Effector CD8-positive, alpha-beta T cell (primary cell): ENCODE results near the gene SOAT2.

Source experiments
- DNase-seq: peaks from one replicate; lab custom pipeline; 2025; lab: John Stamatoyannopoulos, UW
- total RNA-seq, 4 experiments: gene quantifications; one replicate each; lab custom pipeline; 2026; lab: John Stamatoyannopoulos, UW

SOAT2 gene
- 0 to 1.2 (median 0.29) reads per million in 4 experiments for total RNA-seq

GRCh38 chr12:53102883-53103807 is at the start of gene SOAT2:
TSS of gene SOAT2 (plus strand) at chr12:53103486. CDS start at chr12:53103578, 92 bp downstream.
- DNase-seq: no peak

GRCh38 chr12:53054112-53054878 is 49.0 kb upstream of the SOAT2 start:
- DNase-seq: peak; percentile 92

GRCh38 chr12:53055471-53056266 is 47.6 kb upstream of the SOAT2 start:
- no peak for DNase-seq

GRCh38 chr12:53056296-53056695 is 47.0 kb upstream of the SOAT2 start:
- DNase-seq: no peak

- DNase-seq: no peak
Measured at GRCh38 chr12:53056901-53057300, 46.4 kb upstream of the SOAT2 start.

GRCh38 chr12:53057816-53058500 is 45.3 kb upstream of the SOAT2 start:
- DNase-seq: no peak

GRCh38 chr12:53058674-53059433 is 44.4 kb upstream of the SOAT2 start:
- DNase-seq: no peak

GRCh38 chr12:53059434-53060063 is 43.7 kb upstream of the SOAT2 start:
- no peak for DNase-seq

- no peak for DNase-seq
Measured at GRCh38 chr12:53060064-53060720, 43.1 kb upstream of the SOAT2 start.

GRCh38 chr12:53060721-53061276 is 42.5 kb upstream of the SOAT2 start:
- no peak for DNase-seq

GRCh38 chr12:53061404-53062010 is 41.8 kb upstream of the SOAT2 start:
- DNase-seq: no peak

GRCh38 chr12:53062011-53062961 is 41.0 kb upstream of the SOAT2 start:
- no peak for DNase-seq

- DNase-seq: no peak
Measured at GRCh38 chr12:53062977-53063707, 40.1 kb upstream of the SOAT2 start.

- no peak for DNase-seq
Measured at GRCh38 chr12:53063708-53064612, 39.3 kb upstream of the SOAT2 start.

- no peak for DNase-seq
Measured at GRCh38 chr12:53064613-53065436, 38.5 kb upstream of the SOAT2 start.
